WTC11 (cell line): Measurements from ENCODE around the gene DENND6A.

Source experiments
- CREM ChIP-seq: sonication (generic); formaldehyde crosslinking; IDR thresholded peaks from 2 replicates; pipeline ENCODE4 v1.8.1; 2022; ENCODE audit warnings: mild to moderate bottlenecking, missing genetic modification reagents, moderate library complexity
- CTCF ChIP-seq: fragments of 200-600 bp; IDR thresholded peaks from 2 replicates; pipeline ENCODE4 v1.8.0; 2022; ENCODE audit warnings: antibody characterized with exemption
- MAX ChIP-seq: sonication (generic); formaldehyde crosslinking; IDR thresholded peaks from 2 replicates; pipeline ENCODE4 v1.8.0; 2022; ENCODE audit warnings: mild to moderate bottlenecking, missing genetic modification reagents
- NFE2L1 ChIP-seq: sonication (generic); formaldehyde crosslinking; IDR thresholded peaks from 2 replicates; pipeline ENCODE4 v1.8.1; 2023; ENCODE audit warnings: missing genetic modification reagents
- ZNF416 ChIP-seq: fragments of 250-450 bp; sonication (Bioruptor Pico); IDR thresholded peaks from 2 replicates; pipeline ENCODE4 v1.9.0; 2021; ENCODE audit warnings: mild to moderate bottlenecking, inconsistent platforms
- ZNF671 ChIP-seq: fragments of 250-450 bp; sonication (Bioruptor Pico); IDR thresholded peaks from 2 replicates; pipeline ENCODE4 v1.8.0; 2021; ENCODE audit warnings: mild to moderate bottlenecking

- TF ChIP-seq MAX (CRISPR knock-in tag): no peak
- TF ChIP-seq CTCF: no peak
- TF ChIP-seq ZNF416 (CRISPR knock-in tag): no peak
- no peak for TF ChIP-seq ZNF671 (CRISPR knock-in tag)
- TF ChIP-seq CREM (CRISPR knock-in tag): no peak
- TF ChIP-seq NFE2L1 (CRISPR knock-in tag): no peak
Measured at GRCh38 chr3:57673156-57673555, 19.7 kb downstream of the DENND6A start.
